OCI-M2 (cell line): ENCODE measurements around the gene H2BW1.
"Not testable (repeated sequence)": the region's sequence is repeated elsewhere in the genome, so short reads cannot be mapped to it uniquely, and the experiment has no call there.

Experiments
- DNase-seq: peaks from one replicate; lab custom pipeline; 2025; ENCODE audit not compliant: unreplicated experiment; lab: John Stamatoyannopoulos, UW

H2BW1 gene

GRCh38 chrX:104013606-104014005 is at the start of gene H2BW1:
TSS of gene H2BW1 (minus strand) at chrX:104013708. CDS start at chrX:104013576, 132 bp downstream.
- no peak for DNase-seq

- DNase-seq, result not testable (repeated sequence)
Measured at GRCh38 chrX:104062636-104063035, 49.1 kb upstream of the H2BW1 start.

GRCh38 chrX:104054956-104055355 is 41.4 kb upstream of the H2BW1 start:
- not testable (repeated sequence) for DNase-seq

- DNase-seq, result no peak
Measured at GRCh38 chrX:104047171-104047570, 33.7 kb upstream of the H2BW1 start.

GRCh38 chrX:104045642-104046041 is 32.1 kb upstream of the H2BW1 start:
- DNase-seq, result no peak

- DNase-seq, result no peak
Measured at GRCh38 chrX:104041003-104041402, 27.5 kb upstream of the H2BW1 start.

GRCh38 chrX:104039689-104040505 is 26.4 kb upstream of the H2BW1 start, which contains the start of gene H2BW2:
TSS of gene H2BW2 (plus strand) at chrX:104039956. CDS start at chrX:104039995, 39 bp downstream.
- no peak for DNase-seq

GRCh38 chrX:104018126-104018525 is 4.6 kb upstream of the H2BW1 start:
- DNase-seq, result no peak

- not testable (repeated sequence) for DNase-seq
Measured at GRCh38 chrX:104015576-104015975, 2.1 kb upstream of the H2BW1 start.

- DNase-seq, result no peak
Measured at GRCh38 chrX:104013158-104013557, 350 bp downstream of the H2BW1 start.

- DNase-seq, result no peak
Measured at GRCh38 chrX:104008831-104009230, 4.7 kb downstream of the H2BW1 start.

GRCh38 chrX:103999234-103999633 is 14.3 kb downstream of the H2BW1 start:
- no peak for DNase-seq

- DNase-seq, result not testable (repeated sequence)
Measured at GRCh38 chrX:103983508-103983907, 30.0 kb downstream of the H2BW1 start.

GRCh38 chrX:103962411-103963278 is 50.9 kb downstream of the H2BW1 start, which contains the start of gene TMSB15B:
TSS of gene TMSB15B (plus strand) at chrX:103962627.
- DNase-seq, result not testable (repeated sequence)
